ENCODE results near the gene PLAU. TPM values are rescaled to one million over a fixed set of nuclear protein-coding genes. Genes with fewer than 3 reads are reported as not detected.

PLAU gene
- total and polyA plus RNA-seq, 9 of the 15 experiments (the other 6 are each of a cell fraction or from before 2014, with no cell fraction given): 2.1 to 16.9 (median 3.3) TPM

- TF ChIP-seq TOE1 (IDR thresholded peaks at IDR 0.05; ENCODE audit: borderline replicate concordance) (peak; percentile 74; the same call in 1 of the 2 replicates), TOE1 (CRISPR knock-in tag; IDR thresholded peaks at IDR 0.05; ENCODE audit: borderline replicate concordance, low read depth) (no peak), MYC (IDR thresholded peaks at IDR 0.05; ENCODE audit: low read depth, low read length) (peak; percentile 81), MYC (CRISPR knock-in tag; IDR thresholded peaks at IDR 0.05; ENCODE audit: borderline replicate concordance, low read depth) (no peak), CTBP1 (IDR thresholded peaks at IDR 0.05; ENCODE audit: borderline replicate concordance) (peak; percentile 53; the same call in 1 of the 2 replicates), DPF2 (IDR thresholded peaks at IDR 0.05) (peak; percentile 95), ATF3 (IDR thresholded peaks at IDR 0.05) (peak; percentile 94), ATF3 (CRISPR knock-in tag; conservative IDR thresholded peaks at IDR 0.05) (no peak), ZNF24 (IDR thresholded peaks at IDR 0.05) (no peak; the same call in 1 of the 2 replicates), UBTF (IDR thresholded peaks at IDR 0.05; ENCODE audit: borderline replicate concordance in 1 of 2, low read depth in 2 of 2, low read length in 2 of 2) (no peak), ZNF766 (CRISPR knock-in tag; conservative IDR thresholded peaks at IDR 0.05) (0 out of 2 replicates have a peak, but pooled peaks have one; percentile 29), MYBL2 (IDR thresholded peaks at IDR 0.05; ENCODE audit: low read depth) (peak; percentile 56; the same call in 1 of the 2 replicates), MYBL2 (CRISPR knock-in tag; IDR thresholded peaks at IDR 0.05; ENCODE audit: borderline replicate concordance) (no peak), ELF2 (CRISPR knock-in tag; IDR thresholded peaks at IDR 0.05) (no peak), ZNF232 (CRISPR knock-in tag; IDR thresholded peaks at IDR 0.05) (no peak), FOXP1 (CRISPR knock-in tag; IDR thresholded peaks at IDR 0.05) (no peak), ZNF830 (CRISPR knock-in tag; IDR thresholded peaks at IDR 0.05) (no peak), ATF6 (CRISPR knock-in tag; IDR thresholded peaks at IDR 0.05) (no peak), KAT7 (CRISPR knock-in tag; IDR thresholded peaks at IDR 0.05; ENCODE audit: borderline replicate concordance) (no peak), ILF3 (IDR thresholded peaks at IDR 0.05; ENCODE audit: borderline replicate concordance) (no peak), ZNF41 (CRISPR knock-in tag; conservative IDR thresholded peaks at IDR 0.05) (no peak), NCOR1 (IDR thresholded peaks at IDR 0.05) (peak; percentile 51; the same call in 1 of the 2 replicates), FOXO4 (CRISPR knock-in tag; IDR thresholded peaks at IDR 0.05) (no peak)
Observed at GRCh38 chr10:73908853-73909539, 1.9 kb upstream of the PLAU start (continued).

All from K562 (cell line).